ENCODE data around the gene TTC6. TPM values are rescaled to one million over a fixed set of nuclear protein-coding genes. Genes with fewer than 3 reads are reported as not detected.

Gene TTC6
- total RNA-seq, 1 donor from 2014 or later, result 9.2 TPM

DNA sequence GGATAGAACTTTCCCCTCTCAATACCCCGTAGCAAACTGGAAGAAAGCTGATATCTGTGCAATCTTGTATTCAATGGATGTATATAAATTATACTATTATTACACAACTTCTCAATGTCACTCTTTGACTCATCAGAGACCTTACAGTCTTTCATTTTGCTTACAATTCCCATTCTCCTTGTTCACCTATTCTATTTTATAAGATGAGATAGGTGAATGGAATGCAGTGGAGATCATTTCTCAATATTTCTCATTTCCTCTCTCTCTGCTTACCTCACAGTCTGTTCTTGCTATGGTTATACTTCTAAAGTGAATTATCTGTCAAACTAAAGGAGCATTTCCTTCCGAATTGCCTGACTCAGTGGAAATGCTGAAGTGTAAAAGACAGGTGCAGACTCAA, 15.3 kb upstream of the TTC6 start:
- Histone ChIP-seq H3K36me3 (no peaks in the 10 kb centered on the region), H3K27me3 (ENCODE audit: low read depth) (peaks cover 35% of the 10 kb centered on the region), H3K27ac (no peak overlapping the region), H3K4me3 (no peak overlapping the region), H3K4me1 (peaks cover 9% of the 10 kb centered on the region), H3K9me3 (no peaks in the 10 kb centered on the region)
- intact Hi-C loops (cut with DNase I), result no loop called here
- ATAC-seq (no peak), DNase-seq (no peak)
- TF ChIP-seq, protein P1, sequence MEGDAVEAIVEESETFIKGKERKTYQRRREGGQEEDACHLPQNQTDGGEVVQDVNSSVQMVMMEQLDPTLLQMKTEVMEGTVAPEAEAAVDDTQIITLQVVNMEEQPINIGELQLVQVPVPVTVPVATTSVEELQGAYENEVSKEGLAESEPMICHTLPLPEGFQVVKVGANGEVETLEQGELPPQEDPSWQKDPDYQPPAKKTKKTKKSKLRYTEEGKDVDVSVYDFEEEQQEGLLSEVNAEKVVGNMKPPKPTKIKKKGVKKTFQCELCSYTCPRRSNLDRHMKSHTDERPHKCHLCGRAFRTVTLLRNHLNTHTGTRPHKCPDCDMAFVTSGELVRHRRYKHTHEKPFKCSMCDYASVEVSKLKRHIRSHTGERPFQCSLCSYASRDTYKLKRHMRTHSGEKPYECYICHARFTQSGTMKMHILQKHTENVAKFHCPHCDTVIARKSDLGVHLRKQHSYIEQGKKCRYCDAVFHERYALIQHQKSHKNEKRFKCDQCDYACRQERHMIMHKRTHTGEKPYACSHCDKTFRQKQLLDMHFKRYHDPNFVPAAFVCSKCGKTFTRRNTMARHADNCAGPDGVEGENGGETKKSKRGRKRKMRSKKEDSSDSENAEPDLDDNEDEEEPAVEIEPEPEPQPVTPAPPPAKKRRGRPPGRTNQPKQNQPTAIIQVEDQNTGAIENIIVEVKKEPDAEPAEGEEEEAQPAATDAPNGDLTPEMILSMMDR (IDR thresholded peaks at IDR 0.05), result no peak

DNA sequence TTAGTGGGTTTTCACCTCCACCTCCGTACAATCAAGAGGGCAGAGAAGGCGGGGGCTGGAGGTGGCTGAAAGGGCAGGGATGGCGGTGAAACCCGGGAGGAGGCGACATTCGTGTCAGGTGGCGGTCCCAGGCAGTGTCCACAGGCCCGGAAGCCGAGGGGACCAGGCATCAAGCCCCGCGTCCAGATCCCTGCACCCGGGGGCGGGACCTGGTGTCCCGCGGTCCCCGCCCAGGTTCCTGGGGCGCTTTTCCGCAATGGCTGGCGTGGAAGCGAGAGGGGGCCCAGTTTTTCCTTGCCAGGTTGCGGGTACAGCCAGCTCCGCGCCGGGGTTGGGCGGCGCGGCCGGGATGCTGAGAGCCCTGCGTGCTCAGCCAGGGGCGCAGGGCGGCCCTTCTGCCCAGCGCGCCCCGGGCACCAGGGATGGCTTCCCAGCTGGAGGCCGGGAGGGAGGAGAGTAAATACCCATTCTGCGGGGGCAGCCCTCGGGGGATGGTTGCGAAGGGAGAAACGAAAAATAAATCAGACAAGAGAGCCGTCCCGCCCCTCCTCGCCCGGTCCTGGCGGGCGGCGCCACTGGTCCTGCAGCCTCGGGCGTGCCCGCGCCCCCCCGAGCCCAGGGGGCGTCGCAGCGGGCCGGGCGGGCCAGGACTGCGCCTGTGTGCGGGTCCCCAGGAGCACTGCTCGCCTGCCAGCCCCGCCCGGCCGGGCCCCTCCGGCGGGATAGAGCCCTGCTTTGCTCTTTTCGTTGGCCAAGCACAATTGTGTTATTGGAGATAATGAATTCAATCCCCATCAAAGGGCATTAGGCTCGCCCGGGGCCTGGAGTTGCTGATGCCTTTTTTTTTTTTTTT, 11.8 kb upstream of the TTC6 start:
- peak overlapping the region; percentile 50 for H3K4me3 ChIP-seq
- ATAC-seq (peak; percentile 80 to 89), DNase-seq (peak; percentile 72)
- peaks cover 65% of the 10 kb centered on the region for H3K27me3 ChIP-seq (ENCODE audit: low read depth)
- TF ChIP-seq, protein P1 (IDR thresholded peaks at IDR 0.05), result no peak
- no peaks in the 10 kb centered on the region for H3K9me3 ChIP-seq
- H3K4me1 ChIP-seq, result peaks cover 9% of the 10 kb centered on the region
- intact Hi-C loops (cut with DNase I), result no loop called here
- no peaks in the 10 kb centered on the region for H3K36me3 ChIP-seq
- peak overlapping the region; percentile 76 for H3K27ac ChIP-seq

DNA sequence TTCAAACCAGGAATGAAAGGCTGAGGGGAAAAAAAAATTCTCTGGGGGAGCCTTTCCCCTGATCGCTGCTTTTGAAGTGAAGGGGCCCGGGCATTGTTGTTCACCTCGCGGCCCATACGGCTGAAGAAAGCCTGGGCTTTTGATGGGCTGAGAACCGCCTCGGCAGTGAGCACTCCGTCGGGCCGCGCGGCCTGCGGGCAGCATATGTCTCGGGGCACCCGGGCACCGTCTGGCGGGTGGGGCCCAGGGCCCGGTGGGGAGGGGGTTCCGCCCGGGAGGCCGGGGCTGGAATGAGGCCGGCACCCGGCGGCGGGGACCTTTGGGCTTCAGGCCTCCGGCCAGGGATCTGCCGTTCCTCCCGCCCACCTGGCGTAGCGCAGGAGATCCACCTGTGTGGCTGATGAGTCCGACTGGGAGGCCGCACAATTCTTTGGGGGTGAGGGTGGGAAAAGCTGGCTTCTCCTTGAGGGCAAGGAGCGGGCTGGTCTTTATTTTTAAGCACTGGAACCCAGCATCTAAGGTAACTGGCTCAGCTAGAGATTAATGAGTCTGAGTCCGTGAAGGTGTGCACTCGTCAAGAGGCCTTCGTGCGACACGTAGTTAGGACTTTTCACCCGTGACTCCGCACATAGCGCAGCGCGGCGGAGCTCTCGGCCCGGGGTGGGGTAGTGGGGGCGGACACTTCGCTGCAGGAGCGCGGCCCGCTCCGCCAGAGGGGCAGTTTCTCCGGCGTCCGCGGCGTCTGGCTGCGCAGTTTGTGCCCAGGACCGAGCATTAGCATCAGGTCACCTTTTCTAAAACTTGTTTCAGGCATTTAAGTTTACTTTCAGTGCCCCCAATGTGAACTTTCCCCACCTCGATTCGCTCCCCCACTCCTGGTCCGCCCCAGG, 11.0 kb upstream of the TTC6 start:
- Histone ChIP-seq H3K9me3 (no peaks in the 10 kb centered on the region), H3K4me1 (peaks cover 9% of the 10 kb centered on the region), H3K4me3 (peak overlapping the region; percentile 50), H3K27ac (peak overlapping the region; percentile 76), H3K27me3 (ENCODE audit: low read depth) (peaks cover 70% of the 10 kb centered on the region), H3K36me3 (no peaks in the 10 kb centered on the region)
- TF ChIP-seq, protein P1 (IDR thresholded peaks at IDR 0.05), result no peak
- no peak for DNase-seq
- ATAC-seq, result peak; percentile 56 to 63
- intact Hi-C loops (cut with DNase I), result no loop called here

DNA sequence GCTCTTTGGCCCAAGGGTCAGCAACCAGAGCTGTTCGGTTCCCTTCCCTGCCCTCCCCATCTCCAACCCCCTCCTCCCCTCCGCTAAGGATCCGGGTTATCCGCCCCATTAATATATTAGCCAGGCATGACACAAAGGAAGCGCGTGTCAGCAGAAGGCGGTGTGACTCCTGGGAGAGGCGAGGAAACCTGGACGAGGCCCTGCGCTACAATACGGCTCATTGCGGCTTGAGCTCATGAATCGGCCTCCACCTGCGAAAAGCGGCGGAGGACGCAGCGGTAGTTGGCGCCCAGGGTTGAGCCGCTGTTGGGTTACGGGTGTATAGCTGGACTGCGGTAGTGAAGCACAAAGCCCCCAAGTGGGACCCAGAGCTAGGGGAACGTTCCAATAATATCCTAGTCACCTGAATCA, 10.3 kb upstream of the TTC6 start:
- peak overlapping the region; percentile 76 for H3K27ac ChIP-seq
- ATAC-seq (peak in 1 of 2 donors; percentile 4), DNase-seq (no peak)
- H3K4me3 ChIP-seq, result peak overlapping the region; percentile 50
- intact Hi-C loops (cut with DNase I), result no loop called here
- no peaks in the 10 kb centered on the region for H3K36me3 ChIP-seq
- TF ChIP-seq, protein P1 (IDR thresholded peaks at IDR 0.05), result no peak
- peaks cover 9% of the 10 kb centered on the region for H3K4me1 ChIP-seq
- peaks cover 76% of the 10 kb centered on the region for H3K27me3 ChIP-seq (ENCODE audit: low read depth)
- H3K9me3 ChIP-seq, result no peaks in the 10 kb centered on the region

DNA sequence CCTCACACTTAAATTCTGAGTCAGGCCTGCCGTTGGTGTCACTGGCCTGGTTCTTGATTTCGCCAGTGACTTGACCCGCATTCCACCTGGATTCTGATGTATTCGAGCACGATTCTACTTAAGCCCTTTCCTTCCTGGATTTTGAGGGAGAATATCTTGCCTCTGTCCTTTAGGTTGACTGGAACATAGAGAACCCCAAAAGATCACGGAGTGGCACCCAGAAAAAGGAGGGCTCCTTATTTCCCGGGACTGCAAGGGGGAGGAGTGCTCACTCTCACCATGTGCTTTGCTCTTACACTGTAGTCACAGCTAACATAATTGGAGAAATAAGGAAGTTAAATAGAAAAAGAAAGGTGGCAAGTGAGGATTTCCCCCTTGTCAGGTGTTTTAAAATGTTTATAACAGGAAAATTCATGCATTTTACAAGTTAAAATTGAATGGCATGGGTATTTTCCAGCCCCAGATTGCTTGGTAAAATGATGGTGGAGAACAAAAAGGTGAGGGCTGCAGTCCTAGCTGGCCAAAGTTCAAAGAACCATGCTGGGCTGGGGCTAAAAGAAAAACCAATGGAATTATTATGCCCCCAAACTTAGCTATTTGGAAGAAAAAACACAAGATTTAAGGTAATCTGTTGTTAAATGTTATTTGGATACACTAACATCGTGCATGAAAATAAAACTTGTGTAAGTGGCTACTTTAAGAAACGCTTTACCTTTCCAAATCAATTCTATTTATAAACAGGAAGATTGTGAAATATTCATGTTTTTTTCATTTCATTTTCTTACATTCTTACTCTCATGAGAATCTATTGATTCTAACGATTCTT, 9.2 kb upstream of the TTC6 start:
- no peak for DNase-seq
- Histone ChIP-seq H3K27ac (peak overlapping the region; percentile 33), H3K27me3 (ENCODE audit: low read depth) (peaks cover 87% of the 10 kb centered on the region), H3K9me3 (no peaks in the 10 kb centered on the region), H3K4me3 (no peak overlapping the region), H3K36me3 (no peaks in the 10 kb centered on the region), H3K4me1 (peaks cover 9% of the 10 kb centered on the region)
- intact Hi-C loops (cut with DNase I), result no loop called here
- TF ChIP-seq, protein P1 (IDR thresholded peaks at IDR 0.05), result no peak
- no peak for ATAC-seq

All from lower lobe of right lung (tissue), 2 donors.